GM18951 (cell line): ENCODE measurements around the gene GNPTG.

ENCODE experiments used
- POLR2A ChIP-seq: IDR thresholded peaks from 4 replicates; pipeline ENCODE4 v1.6.1; 2011; ENCODE audit warnings: mild to moderate bottlenecking; ENCODE audit not compliant: insufficient read length, insufficient read depth; ENCODE audit errors: extremely low read depth
- in situ Hi-C: fragments of 300-500 bp; cut with MboI; formaldehyde crosslinking; loops from one replicate; pipeline ENCODE4 v1.12.0; 2022; ENCODE audit warnings: low sequenced_read_pairs, mixed read lengths, inconsistent platforms; ENCODE audit not compliant: unreplicated experiment

The GNPTG gene

GRCh38 chr16:1333149-1333812 is 18.4 kb upstream of the GNPTG start, which contains the start of gene BAIAP3:
Gene BAIAP3, plus strand, starts transcription at chr16:1333645. Its CDS starts 4,905 bp downstream, at chr16:1338550.
- in situ Hi-C loops, result no loop called here
- no peak for TF ChIP-seq POLR2A

- TF ChIP-seq POLR2A, result no peak
- in situ Hi-C loops, result no loop called here
These were observed 17.7 kb upstream of the GNPTG start for GRCh38 chr16:1333854-1334700.

GRCh38 chr16:1334739-1335138 is 17.0 kb upstream of the GNPTG start:
- in situ Hi-C loops, result no loop called here
- no peak for TF ChIP-seq POLR2A

- no peak for TF ChIP-seq POLR2A
- in situ Hi-C loops, result no loop called here
These were observed 16.3 kb upstream of the GNPTG start for GRCh38 chr16:1335211-1335971.

GRCh38 chr16:1335996-1336395 is 15.7 kb upstream of the GNPTG start:
- TF ChIP-seq POLR2A, result no peak
- in situ Hi-C loops, result no loop called here

GRCh38 chr16:1336619-1337018 is 15.1 kb upstream of the GNPTG start:
- in situ Hi-C loops, result no loop called here
- no peak for TF ChIP-seq POLR2A

GRCh38 chr16:1337486-1337885 is 14.2 kb upstream of the GNPTG start:
- in situ Hi-C loops, result no loop called here
- no peak for TF ChIP-seq POLR2A

- in situ Hi-C loops, result no loop called here
- TF ChIP-seq POLR2A, result no peak
These were observed 13.5 kb upstream of the GNPTG start for GRCh38 chr16:1338119-1338730.

GRCh38 chr16:1338855-1339675 is 12.7 kb upstream of the GNPTG start:
- no peak for TF ChIP-seq POLR2A
- in situ Hi-C loops, result no loop called here

GRCh38 chr16:1340730-1341494 is 10.8 kb upstream of the GNPTG start:
- TF ChIP-seq POLR2A, result no peak
- in situ Hi-C loops, result no loop called here
